HEK293T (cell line): ENCODE measurements around the gene DUSP9.

Source experiments
- CTCF ChIA-PET: fragments of 350-600 bp; formaldehyde crosslinking; extraction: SDS; loops from one replicate; lab custom pipeline; 2021; ENCODE audit warnings: antibody characterized with exemption, inconsistent platforms; lab: Yijun Ruan, JAX
- POLR2A ChIA-PET: fragments of 350-600 bp; formaldehyde crosslinking; extraction: SDS; loops from one replicate; lab custom pipeline; 2020; ENCODE audit warnings: antibody characterized with exemption, inconsistent platforms; lab: Yijun Ruan, JAX
- DNase-seq: peaks from one replicate; pipeline ENCODE4 v3.0.0; 2012; ENCODE audit warnings: mixed read lengths; ENCODE audit errors: extremely low spot score
- ARNT ChIP-seq: fragments of 450-650 bp; IDR thresholded peaks from 2 replicates; pipeline ENCODE4 v1.6.1; 2017; ENCODE audit warnings: mild to moderate bottlenecking
- BHLHE40 ChIP-seq: fragments of 450-650 bp; IDR thresholded peaks from 2 replicates; pipeline ENCODE4 v1.6.1; 2016; ENCODE audit warnings: mild to moderate bottlenecking, moderate library complexity, borderline replicate concordance
- CTBP1 ChIP-seq: fragments of 450-650 bp; IDR thresholded peaks from 2 replicates; pipeline ENCODE4 v1.6.1; 2016; ENCODE audit warnings: borderline replicate concordance
- ELF4 ChIP-seq: fragments of 450-650 bp; IDR thresholded peaks from 2 replicates; pipeline ENCODE4 v1.6.1; 2017; ENCODE audit warnings: antibody characterized with exemption
- FOXA1 ChIP-seq: fragments of 450-650 bp; IDR thresholded peaks from 2 replicates; pipeline ENCODE4 v1.6.1; 2016; ENCODE audit warnings: mild to moderate bottlenecking
- FOXK2 ChIP-seq: fragments of 450-650 bp; IDR thresholded peaks from 2 replicates; pipeline ENCODE4 v1.6.1; 2016; ENCODE audit warnings: mild to moderate bottlenecking
- FOXM1 ChIP-seq: fragments of 450-650 bp; IDR thresholded peaks from 2 replicates; pipeline ENCODE4 v1.6.1; 2017; ENCODE audit warnings: mild to moderate bottlenecking, borderline replicate concordance
- HDGF ChIP-seq: fragments of 450-650 bp; IDR thresholded peaks from 2 replicates; pipeline ENCODE4 v1.6.1; 2017; ENCODE audit warnings: antibody characterized with exemption, borderline replicate concordance
- L3MBTL2 ChIP-seq: fragments of 450-650 bp; conservative IDR thresholded peaks from 2 replicates; pipeline ENCODE4 v1.6.1; 2016; ENCODE audit warnings: mild to moderate bottlenecking
- LEF1 ChIP-seq: fragments of 450-650 bp; IDR thresholded peaks from 2 replicates; pipeline ENCODE4 v1.6.1; 2017; ENCODE audit warnings: mild to moderate bottlenecking, borderline replicate concordance
- NFRKB ChIP-seq: fragments of 450-650 bp; IDR thresholded peaks from 2 replicates; pipeline ENCODE4 v1.6.1; 2016; ENCODE audit warnings: mild to moderate bottlenecking, moderate library complexity
- PKNOX1 ChIP-seq: fragments of 450-650 bp; IDR thresholded peaks from 2 replicates; pipeline ENCODE4 v1.6.1; 2016
- SP1 ChIP-seq: fragments of 450-650 bp; IDR thresholded peaks from 2 replicates; pipeline ENCODE4 v1.6.1; 2017
- SUZ12 ChIP-seq: fragments of 450-650 bp; IDR thresholded peaks from 2 replicates; pipeline ENCODE4 v1.6.1; 2016; ENCODE audit warnings: mild to moderate bottlenecking
- TARDBP ChIP-seq: fragments of 450-650 bp; IDR thresholded peaks from 2 replicates; pipeline ENCODE4 v1.6.1; 2016
- ZNF384 ChIP-seq: fragments of 450-650 bp; IDR thresholded peaks from 2 replicates; pipeline ENCODE4 v1.6.1; 2016

DUSP9 gene

DNA sequence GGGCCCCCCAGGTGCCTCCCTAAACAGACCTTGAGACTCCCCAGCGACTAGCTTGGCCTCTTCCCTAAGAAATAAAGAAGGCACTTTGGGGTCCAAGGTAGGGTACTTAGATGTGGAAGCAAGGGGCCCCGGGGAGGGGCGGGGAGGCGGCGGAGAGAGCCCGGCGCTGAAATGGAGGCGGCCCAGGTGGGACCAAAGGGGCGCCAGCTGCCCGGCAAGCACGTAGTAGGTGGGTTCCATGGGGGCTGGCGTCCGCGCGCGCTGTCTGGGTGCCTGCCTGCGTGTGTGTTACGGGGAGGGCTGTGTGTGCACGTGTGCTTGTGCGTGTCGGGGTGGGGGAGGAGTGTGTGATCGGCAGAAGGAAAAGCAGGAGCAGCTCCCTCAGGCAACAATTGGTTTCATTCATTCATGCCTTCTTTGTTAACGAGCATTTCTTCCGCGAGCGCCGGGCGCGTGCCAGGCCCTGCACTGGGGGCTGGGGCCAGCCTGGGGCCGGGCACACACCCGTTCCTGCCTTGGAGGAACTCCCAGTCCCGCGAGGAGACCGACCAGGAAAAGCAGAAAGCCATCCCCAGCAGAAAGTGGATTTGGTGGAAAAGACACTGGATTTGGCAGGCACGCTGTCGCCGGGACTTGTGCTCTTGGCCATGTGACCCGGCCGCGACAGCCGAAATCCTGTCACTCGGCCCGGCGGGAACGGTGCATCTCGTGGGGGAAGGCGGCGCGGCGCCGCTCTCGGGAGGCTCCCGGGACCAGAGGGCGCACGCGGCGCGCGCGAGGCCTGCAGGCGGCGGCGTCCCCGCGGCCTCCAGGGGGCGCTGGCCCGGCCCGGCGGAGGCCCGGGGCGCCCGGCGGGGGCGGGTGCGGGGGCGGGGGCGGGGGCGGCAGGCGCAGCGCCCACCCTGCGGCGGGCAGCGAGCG is 3.3 kb upstream of the DUSP9 start:
- TF ChIP-seq ARNT: no peak
- peak; percentile 81 for TF ChIP-seq L3MBTL2
- TF ChIP-seq CTBP1: no peak
- TF ChIP-seq FOXK2: no peak
- ChIA-PET POLR2A (interaction anchor here (0.9 to 1.2 kb wide), 3 partner anchors 12 to 87 kb away, joined by 3 to 6 read pairs (median 3); no protein-coding TSS in a partner anchor), CTCF (interaction anchor here (0.6 to 1.5 kb wide), 11 partner anchors 13 to 92 kb away, joined by 3 to 17 read pairs (median 4); no protein-coding TSS in a partner anchor)
- peak; percentile 65 for DNase-seq

- TF ChIP-seq TARDBP: no peak
- TF ChIP-seq L3MBTL2: no peak
- no peak for TF ChIP-seq PKNOX1
- TF ChIP-seq LEF1: no peak
- TF ChIP-seq FOXM1: no peak
- TF ChIP-seq HDGF: no peak
- TF ChIP-seq SP1: no peak
- ChIA-PET CTCF (interaction anchor here (0.6 to 1.5 kb wide), 17 partner anchors 8 to 703 kb away, joined by 3 to 17 read pairs (median 4); partner anchors contain the start of gene SLC6A8), POLR2A (interaction anchor here (0.8 to 1.2 kb wide), 5 partner anchors 13 to 703 kb away, joined by 3 to 6 read pairs (median 3); no protein-coding TSS in a partner anchor)
- no peak for DNase-seq
Observed at GRCh38 chrX:153644356-153645125, 2.5 kb upstream of the DUSP9 start.

GRCh38 chrX:153645151-153645550 is 1.9 kb upstream of the DUSP9 start:
- CTCF ChIA-PET: interaction anchor here (1.0 to 1.5 kb wide), 10 partner anchors 9 to 704 kb away, joined by 3 to 17 read pairs (median 4); partner anchors contain the start of gene SLC6A8

DNA sequence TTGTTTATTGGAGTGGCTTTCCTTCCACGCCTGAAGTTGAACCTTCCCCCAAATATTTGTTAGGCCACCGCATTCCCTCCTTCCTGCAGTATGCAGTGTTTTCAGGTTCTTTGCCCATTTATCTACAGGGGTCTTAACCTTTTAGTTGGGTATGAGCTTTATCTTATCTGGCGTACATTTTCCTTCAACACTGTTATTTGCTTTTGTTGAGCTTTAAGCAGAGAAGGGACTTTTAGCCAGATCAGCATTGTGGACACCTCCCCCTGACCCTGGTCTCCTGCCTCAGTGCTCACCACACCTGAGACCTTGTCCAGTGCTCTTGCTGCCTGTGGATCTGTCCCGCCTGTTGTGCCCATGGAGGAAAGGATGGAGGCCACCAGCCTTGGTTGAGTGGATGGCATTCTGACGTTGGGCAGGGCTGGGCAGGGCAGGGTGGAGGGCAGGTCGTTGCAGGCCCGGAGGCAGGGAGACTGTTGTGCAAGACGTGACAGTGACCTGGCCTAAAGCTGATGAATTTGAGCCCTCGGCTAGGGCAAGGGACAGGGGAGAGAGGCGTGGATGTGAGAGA is 998 bp upstream of the DUSP9 start:
- TF ChIP-seq FOXM1 (no peak), LEF1 (no peak), L3MBTL2 (no peak), SUZ12 (no peak), TARDBP (no peak), HDGF (no peak), ELF4 (no peak), NFRKB (no peak), CTBP1 (no peak), ARNT (no peak), FOXK2 (no peak), ZNF384 (no peak), SP1 (no peak), FOXA1 (no peak), PKNOX1 (no peak), BHLHE40 (no peak)
- CTCF ChIA-PET: interaction anchor here (0.9 to 1.5 kb wide), 4 partner anchors 10 to 107 kb away, joined by 3 to 6 read pairs (median 4); no protein-coding TSS in a partner anchor
- POLR2A ChIA-PET: interaction anchor here (2.0 kb wide), 1 partner anchor 46 kb away, joined by 7 read pairs; the partner anchor contains the start of gene CCNQ
- no peak for DNase-seq

More at GRCh38 chrX:153645151-153645550, 1.9 kb upstream of the DUSP9 start:
- no peak for TF ChIP-seq FOXK2
- TF ChIP-seq BHLHE40: no peak
- no peak for TF ChIP-seq FOXA1
- no peak for TF ChIP-seq PKNOX1
- no peak for TF ChIP-seq NFRKB
- TF ChIP-seq LEF1: no peak
- no peak for TF ChIP-seq CTBP1
- TF ChIP-seq TARDBP: no peak
- TF ChIP-seq ELF4: no peak
- TF ChIP-seq SP1: no peak
- no peak for TF ChIP-seq HDGF
- TF ChIP-seq L3MBTL2: no peak
- no peak for TF ChIP-seq SUZ12
- TF ChIP-seq ARNT: no peak
- TF ChIP-seq ZNF384: no peak
- TF ChIP-seq FOXM1: no peak
- DNase-seq: no peak
- POLR2A ChIA-PET: interaction anchor here (0.8 to 2.0 kb wide), 4 partner anchors 46 to 703 kb away, joined by 3 to 7 read pairs (median 3); partner anchors contain the start of gene CCNQ
